Skin of body (tissue), 2 donors: ENCODE results near the gene RBM6. TPM values are rescaled to one million over a fixed set of nuclear protein-coding genes. Genes with fewer than 3 reads are reported as not detected.
A peak's percentile ranks its signal among the peaks of the same experiment; 100 is the strongest.
"Not testable (repeated sequence)": the region's sequence is repeated elsewhere in the genome, so short reads cannot be mapped to it uniquely, and the experiment has no call there.

Experiments
- DNase-seq: peaks from one replicate; lab custom pipeline; 2025; lab: John Stamatoyannopoulos, UW
- total RNA-seq: library from RNA; depleted of rRNA; stranded (reverse); fragments of >200 nt; gene quantifications from one replicate; pipeline ENCODE4 v1.2.3, GENCODE V29; 2014

Gene RBM6
- total RNA-seq, 1 donor from 2014 or later: 110 TPM

GRCh38 chr3:49968346-49968745, 28.4 kb downstream of the RBM6 start:
- DNase-seq: no peak

GRCh38 chr3:49972656-49973055, 32.7 kb downstream of the RBM6 start:
- DNase-seq: no peak

GRCh38 chr3:49976942-49977341, 37.0 kb downstream of the RBM6 start:
- DNase-seq: no peak

GRCh38 chr3:49984394-49984793, 44.4 kb downstream of the RBM6 start:
- DNase-seq: no peak

GRCh38 chr3:49992326-49992725, 52.4 kb downstream of the RBM6 start:
- DNase-seq: no peak

- no peak for DNase-seq
Observed at GRCh38 chr3:49994476-49994875, 54.5 kb downstream of the RBM6 start.

GRCh38 chr3:49996016-49996415, 56.1 kb downstream of the RBM6 start:
- DNase-seq: no peak

- DNase-seq: no peak
Observed at GRCh38 chr3:49997862-49998261, 57.9 kb downstream of the RBM6 start.

GRCh38 chr3:49998326-49998725, 58.4 kb downstream of the RBM6 start:
- no peak for DNase-seq

- DNase-seq: no peak
Observed at GRCh38 chr3:50001511-50001910, 61.6 kb downstream of the RBM6 start.

- DNase-seq: no peak
Observed at GRCh38 chr3:50003216-50003615, 63.3 kb downstream of the RBM6 start.

- no peak for DNase-seq
Observed at GRCh38 chr3:50003824-50004223, 63.9 kb downstream of the RBM6 start.

- no peak for DNase-seq
Observed at GRCh38 chr3:50008931-50009330, 69.0 kb downstream of the RBM6 start.

GRCh38 chr3:50010959-50011358, 71.0 kb downstream of the RBM6 start:
- DNase-seq: no peak

- no peak for DNase-seq
Observed at GRCh38 chr3:50015918-50016317, 76.0 kb downstream of the RBM6 start.

GRCh38 chr3:50028346-50028745, 88.4 kb downstream of the RBM6 start:
- no peak for DNase-seq

GRCh38 chr3:50031201-50031600, 91.3 kb downstream of the RBM6 start:
- not testable (repeated sequence) for DNase-seq

GRCh38 chr3:50044976-50045375, 105.0 kb downstream of the RBM6 start:
- DNase-seq: no peak

GRCh38 chr3:50047426-50047825, 107.5 kb downstream of the RBM6 start:
- no peak for DNase-seq

- peak; percentile 4 for DNase-seq
Observed at GRCh38 chr3:50050361-50050760, 110.4 kb downstream of the RBM6 start.

GRCh38 chr3:50057756-50058155, 117.8 kb downstream of the RBM6 start:
- DNase-seq: no peak

- DNase-seq: no peak
Observed at GRCh38 chr3:50068134-50068533, 128.2 kb downstream of the RBM6 start.

GRCh38 chr3:50078091-50078490, 138.1 kb downstream of the RBM6 start:
- no peak for DNase-seq

- no peak for DNase-seq
Observed at GRCh38 chr3:50078622-50079021, 138.7 kb downstream of the RBM6 start.
